ENCODE measurements around the gene RAPGEF6. TPM values are rescaled to one million over a fixed set of nuclear protein-coding genes. Genes with fewer than 3 reads are reported as not detected.

The RAPGEF6 gene
- total and polyA plus RNA-seq, 11 donors, result 2.3 to 13.9 (median 8.6) TPM

DNA sequence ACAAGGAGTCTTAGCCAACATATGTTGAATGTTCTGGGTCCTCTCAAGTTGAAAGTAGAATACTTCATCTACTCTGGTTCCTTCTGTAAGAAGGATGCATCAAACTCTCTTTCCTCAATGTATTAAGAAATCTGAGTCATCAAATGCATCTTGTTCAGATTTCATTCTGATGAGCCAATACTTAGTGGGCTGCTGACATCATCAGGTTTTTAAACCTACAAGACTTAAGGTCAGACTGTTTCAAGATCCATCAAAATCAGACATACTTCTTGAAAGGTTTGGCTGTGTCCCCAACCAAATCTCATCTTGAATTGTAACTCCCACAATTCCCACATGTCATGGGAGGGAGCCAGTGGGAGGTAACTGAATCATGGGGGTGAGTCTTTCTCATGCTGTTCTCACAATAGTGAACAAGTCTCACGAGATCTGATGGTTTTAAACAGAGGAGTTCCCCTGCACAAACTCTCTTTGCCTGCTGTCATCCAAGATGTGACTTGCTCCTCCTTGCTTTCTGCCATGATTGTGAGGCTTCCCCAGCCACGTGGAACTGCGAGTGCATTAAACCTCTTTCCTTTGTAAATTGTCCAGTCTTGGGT, 168.8 kb downstream of the RAPGEF6 start:
- TF ChIP-seq POLR2A (IDR thresholded peaks at IDR 0.05), result no peak
- TF ChIP-seq, protein P1, sequence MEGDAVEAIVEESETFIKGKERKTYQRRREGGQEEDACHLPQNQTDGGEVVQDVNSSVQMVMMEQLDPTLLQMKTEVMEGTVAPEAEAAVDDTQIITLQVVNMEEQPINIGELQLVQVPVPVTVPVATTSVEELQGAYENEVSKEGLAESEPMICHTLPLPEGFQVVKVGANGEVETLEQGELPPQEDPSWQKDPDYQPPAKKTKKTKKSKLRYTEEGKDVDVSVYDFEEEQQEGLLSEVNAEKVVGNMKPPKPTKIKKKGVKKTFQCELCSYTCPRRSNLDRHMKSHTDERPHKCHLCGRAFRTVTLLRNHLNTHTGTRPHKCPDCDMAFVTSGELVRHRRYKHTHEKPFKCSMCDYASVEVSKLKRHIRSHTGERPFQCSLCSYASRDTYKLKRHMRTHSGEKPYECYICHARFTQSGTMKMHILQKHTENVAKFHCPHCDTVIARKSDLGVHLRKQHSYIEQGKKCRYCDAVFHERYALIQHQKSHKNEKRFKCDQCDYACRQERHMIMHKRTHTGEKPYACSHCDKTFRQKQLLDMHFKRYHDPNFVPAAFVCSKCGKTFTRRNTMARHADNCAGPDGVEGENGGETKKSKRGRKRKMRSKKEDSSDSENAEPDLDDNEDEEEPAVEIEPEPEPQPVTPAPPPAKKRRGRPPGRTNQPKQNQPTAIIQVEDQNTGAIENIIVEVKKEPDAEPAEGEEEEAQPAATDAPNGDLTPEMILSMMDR (IDR thresholded peaks at IDR 0.05), result no peak
- H3K9me3 ChIP-seq, result no peaks in the 10 kb centered on the region
- intact Hi-C loops (cut with DNase I), result no loop called here
- peaks cover 0 to 50% (median 7%) of the 10 kb centered on the region in 9 donors for H3K36me3 ChIP-seq
- peaks cover 0 to 20% (median 0%) of the 10 kb centered on the region in 12 donors for H3K4me1 ChIP-seq
- DNase-seq, result no peak
- no peak overlapping the region for H3K4me3 ChIP-seq
- H3K27me3 ChIP-seq, result no peaks in the 10 kb centered on the region
- no peak for ATAC-seq
- WGBS, 4 donors, result 92 to 98% (median 96%) methylated on average over 3 of the region's 3 CpGs
- H3K27ac ChIP-seq, result no peak overlapping the region

- H3K4me1 ChIP-seq, result peaks cover 0 to 22% (median 3%) of the 10 kb centered on the region in 12 donors
- H3K9me3 ChIP-seq, result no peaks in the 10 kb centered on the region
- ATAC-seq, result no peak
- intact Hi-C loops (cut with DNase I), result no loop called here
- WGBS, 4 donors, result 69 to 83% (median 73%) methylated on average over 1 of the region's 1 CpG
- TF ChIP-seq, protein P1 (IDR thresholded peaks at IDR 0.05), result no peak
- TF ChIP-seq POLR2A (IDR thresholded peaks at IDR 0.05), result no peak
- peaks cover 0 to 42% (median 9%) of the 10 kb centered on the region in 9 donors for H3K36me3 ChIP-seq
- no peaks in the 10 kb centered on the region for H3K27me3 ChIP-seq
- DNase-seq, result no peak
- no peak overlapping the region for H3K4me3 ChIP-seq
- no peak overlapping the region for H3K27ac ChIP-seq
These were observed 171.4 kb downstream of the RAPGEF6 start for GRCh38 chr5:131463656-131464055.

DNA sequence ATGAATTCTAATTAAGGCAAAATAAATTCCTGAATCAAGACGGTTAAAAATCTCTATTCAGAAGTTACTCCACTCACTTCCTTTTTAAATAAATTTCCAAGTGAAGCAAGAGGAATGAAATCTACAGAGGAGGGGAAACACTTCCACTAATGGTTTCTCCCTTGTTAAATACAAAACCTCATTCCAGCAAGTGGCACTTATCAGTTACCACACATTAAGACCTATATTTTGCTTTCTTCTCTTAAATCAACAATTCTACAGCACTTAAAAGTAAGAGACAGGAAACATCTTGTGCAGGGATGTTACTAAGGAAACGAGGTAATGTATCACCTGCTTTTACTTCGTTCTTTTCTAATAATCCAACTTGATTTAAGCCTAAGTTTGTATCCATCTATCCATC, 172.6 kb downstream of the RAPGEF6 start:
- intact Hi-C loops (cut with DNase I), result no loop called here
- TF ChIP-seq, protein P1 (IDR thresholded peaks at IDR 0.05), result no peak
- TF ChIP-seq POLR2A (IDR thresholded peaks at IDR 0.05), result no peak
- Histone ChIP-seq H3K9me3 (no peaks in the 10 kb centered on the region), H3K27me3 (no peaks in the 10 kb centered on the region), H3K36me3 (peaks cover 0 to 39% (median 9%) of the 10 kb centered on the region in 9 donors), H3K4me3 (no peak overlapping the region), H3K4me1 (peaks cover 0 to 22% (median 3%) of the 10 kb centered on the region in 12 donors), H3K27ac (peak overlapping the region in 1 of 12 donors; percentile 14)
- WGBS, 4 donors, result 46 to 68% (median 58%) methylated on average over 3 of the region's 3 CpGs
- ATAC-seq (no peak), DNase-seq (no peak)

- WGBS, 4 donors, result 85 to 92% (median 88%) methylated on average over 5 of the region's 5 CpGs
- intact Hi-C loops (cut with DNase I), result no loop called here
These were observed 173.3 kb downstream of the RAPGEF6 start for GRCh38 chr5:131461742-131462141.

More at GRCh38 chr5:131461742-131462141, 173.3 kb downstream of the RAPGEF6 start:
- no peaks in the 10 kb centered on the region for H3K27me3 ChIP-seq
- ATAC-seq (no peak), DNase-seq (no peak)
- H3K4me3 ChIP-seq, result no peak overlapping the region
- peaks cover 0 to 38% (median 12%) of the 10 kb centered on the region in 9 donors for H3K36me3 ChIP-seq
- TF ChIP-seq, protein P1 (IDR thresholded peaks at IDR 0.05), result no peak
- no peak for TF ChIP-seq POLR2A (IDR thresholded peaks at IDR 0.05)
- no peak overlapping the region for H3K27ac ChIP-seq
- no peaks in the 10 kb centered on the region for H3K9me3 ChIP-seq
- peaks cover 0 to 22% (median 4%) of the 10 kb centered on the region in 12 donors for H3K4me1 ChIP-seq

All from heart left ventricle (tissue), 16 donors.